HepG2 (cell line): ENCODE results near the gene DEPDC5. TPM values are rescaled to one million over a fixed set of nuclear protein-coding genes. Genes with fewer than 3 reads are reported as not detected.
A peak's percentile ranks its signal among the peaks of the same experiment; 100 is the strongest.

Source experiments
- BRCA1 ChIP-seq: sonication (generic); formaldehyde crosslinking; IDR thresholded peaks from 2 replicates; pipeline ENCODE4 v1.4.0; 2020; ENCODE audit warnings: missing genetic modification reagents
- HHEX ChIP-seq: IDR thresholded peaks from 2 replicates; pipeline ENCODE4 v1.6.1; 2016; ENCODE audit warnings: control low read depth
- KDM5B ChIP-seq: sonication (generic); formaldehyde crosslinking; IDR thresholded peaks from 2 replicates; pipeline ENCODE4 v1.4.0; 2020; ENCODE audit warnings: missing genetic modification reagents, mild to moderate bottlenecking, borderline replicate concordance
- MEF2D ChIP-seq: sonication (generic); formaldehyde crosslinking; IDR thresholded peaks from 2 replicates; pipeline ENCODE4 v1.5.1; 2020; ENCODE audit warnings: mild to moderate bottlenecking, missing genetic modification reagents
- MEIS1 ChIP-seq: sonication (generic); formaldehyde crosslinking; IDR thresholded peaks from 2 replicates; pipeline ENCODE4 v1.9.0; 2021; ENCODE audit warnings: mild to moderate bottlenecking, missing genetic modification reagents, moderate library complexity, borderline replicate concordance
- MTF1 ChIP-seq: sonication (generic); formaldehyde crosslinking; IDR thresholded peaks from 2 replicates; pipeline ENCODE4 v1.5.0; 2020; ENCODE audit warnings: missing genetic modification reagents
- NFKBIZ ChIP-seq: IDR thresholded peaks from 2 replicates; pipeline ENCODE4 v1.6.1; 2018; ENCODE audit warnings: missing genetic modification reagents, missing compliant biosample characterization
- NR2F6 ChIP-seq, 2 experiments: IDR thresholded peaks; 2 replicates each; pipeline ENCODE4 v1.6.1; 2016; ENCODE audit warnings: antibody characterized with exemption in 1 of 2, mild to moderate bottlenecking in 1 of 2
- SRY ChIP-seq: sonication (generic); formaldehyde crosslinking; IDR thresholded peaks from 2 replicates; pipeline ENCODE4 v1.8.0; 2022; ENCODE audit warnings: mild to moderate bottlenecking, missing genetic modification reagents
- SUZ12 ChIP-seq: fragments of 150-350 bp; IDR thresholded peaks from 2 replicates; pipeline ENCODE4 v1.6.1; 2014; ENCODE audit warnings: low read depth, low read length
- TBX3 ChIP-seq: fragments of 450-650 bp; IDR thresholded peaks from 2 replicates; pipeline ENCODE4 v1.6.1; 2017; ENCODE audit warnings: antibody characterized with exemption, mild to moderate bottlenecking, inconsistent platforms, borderline replicate concordance
- TFDP1 ChIP-seq: IDR thresholded peaks from 2 replicates; pipeline ENCODE4 v1.6.1; 2016; ENCODE audit warnings: missing compliant biosample characterization, missing genetic modification reagents, borderline replicate concordance
- TGIF2 ChIP-seq: IDR thresholded peaks from 2 replicates; pipeline ENCODE4 v1.6.1; 2016; ENCODE audit warnings: control low read depth, missing compliant biosample characterization
- U2AF1 ChIP-seq: fragments of 200-400 bp; formaldehyde crosslinking; optimal IDR thresholded peaks from 2 replicates; pipeline ENCODE3; 2017; ENCODE audit warnings: mild to moderate bottlenecking, low read depth, low read length
- ZNF3 ChIP-seq: IDR thresholded peaks from 2 replicates; pipeline ENCODE4 v1.7.0; 2017; ENCODE audit warnings: inconsistent platforms
- ZNF460 ChIP-seq: sonication (generic); formaldehyde crosslinking; IDR thresholded peaks from 2 replicates; pipeline ENCODE4 v1.5.1; 2020; ENCODE audit warnings: missing genetic modification reagents, mild to moderate bottlenecking, borderline replicate concordance
- ZNF564 ChIP-seq: sonication (generic); formaldehyde crosslinking; IDR thresholded peaks from 2 replicates; pipeline ENCODE4 v1.8.1; 2023; ENCODE audit warnings: mild to moderate bottlenecking, missing genetic modification reagents
- ZNF605 ChIP-seq: sonication (generic); formaldehyde crosslinking; IDR thresholded peaks from 2 replicates; pipeline ENCODE4 v1.8.0; 2022; ENCODE audit warnings: mild to moderate bottlenecking, missing genetic modification reagents
- ZNF792 ChIP-seq: IDR thresholded peaks from 2 replicates; pipeline ENCODE4 v1.6.1; 2016
- polyA plus RNA-seq, 8 experiments: library from polyadenylated mRNA; depleted of rRNA in 3 of 8; stranded (reverse) in 7 of 8; unstranded in 1 of 8; fragments of >200 nt; fragmentation: Illumina TruSeq in 4 of 8; extraction: Trizol in 4 of 8; gene quantifications; 2 replicates each; pipeline versions ENCODE4 v1.2.1 to v1.2.3, GENCODE V29; 2011 to 2016; ENCODE audit warnings: low read depth in 4 of 8, missing spikeins in 1 of 8, mixed read lengths in 1 of 8; ENCODE audit not compliant: insufficient read depth in 1 of 8
- total RNA-seq, 5 experiments: library from RNA; depleted of rRNA; stranded (reverse); fragments of >200 nt; fragmentation: Illumina TruSeq; extraction: Trizol; gene quantifications; 2 replicates each; pipeline ENCODE4 v1.2.3, GENCODE V29; 2016; ENCODE audit warnings: low read depth in 1 of 5
- TF ChIP-seq, protein P1 (sequence below): sonication (generic); formaldehyde crosslinking; IDR thresholded peaks from 2 replicates; pipeline ENCODE4 v1.8.1; 2023; ENCODE audit warnings: mild to moderate bottlenecking, missing genetic modification reagents, borderline replicate concordance
- TF ChIP-seq, protein P2 (sequence below): sonication (generic); formaldehyde crosslinking; IDR thresholded peaks from 2 replicates; pipeline ENCODE4 v1.4.0; 2020; ENCODE audit warnings: missing genetic modification reagents
- TF ChIP-seq, protein P3 (sequence below): sonication (generic); formaldehyde crosslinking; IDR thresholded peaks from 2 replicates; pipeline ENCODE4 v1.5.0; 2020; ENCODE audit warnings: mild to moderate bottlenecking, missing genetic modification reagents

DEPDC5 gene
- total and polyA plus RNA-seq, 2 of the 13 experiments (the other 11 are each of a cell fraction or from before 2014, with no cell fraction given), result 9.8 to 12.4 TPM

DNA sequence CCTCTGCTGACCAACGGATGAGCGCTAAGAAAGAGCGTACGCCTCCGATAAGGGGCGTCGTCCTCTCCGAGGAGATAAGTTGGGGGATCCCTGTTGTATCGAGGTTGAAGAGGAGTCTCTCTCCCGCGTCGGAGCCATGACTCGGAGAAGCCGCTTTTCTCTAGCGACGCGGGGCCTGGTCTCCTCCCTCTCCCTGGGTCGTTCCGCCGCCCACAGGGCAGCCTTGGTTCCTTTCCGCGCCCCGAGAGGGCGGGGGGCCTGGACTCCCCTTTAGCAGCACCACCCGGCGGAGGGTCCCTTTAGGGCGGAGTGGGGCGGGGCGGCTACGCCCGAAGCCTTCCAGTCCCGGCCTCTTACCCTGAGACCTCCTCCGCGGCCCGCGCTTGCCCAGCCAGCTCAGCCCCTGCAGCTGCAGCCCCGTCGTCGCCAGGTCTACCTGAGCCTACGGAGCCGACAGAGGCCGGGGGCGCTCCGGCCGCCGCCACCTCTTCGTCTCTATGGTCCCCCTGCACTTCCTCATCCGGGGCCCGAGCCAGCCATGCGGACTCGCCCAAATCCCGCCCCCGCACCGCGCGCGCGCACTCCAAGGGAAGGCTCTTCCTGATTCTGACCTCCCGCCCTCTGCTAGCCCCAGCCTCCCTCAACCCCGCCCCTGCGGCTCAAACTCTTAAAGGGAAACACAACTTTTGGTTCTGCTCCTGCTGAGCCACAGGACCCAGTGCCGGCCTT lies 4.0 kb upstream of the DEPDC5 start, which contains the start of gene PRR14L (continued):
- TF ChIP-seq TFDP1 (peak; percentile 80; the same call in 1 of the 2 replicates), SRY (CRISPR knock-in tag) (peak; percentile 71; the same call in 1 of the 2 replicates), MTF1 (CRISPR knock-in tag) (no peak), NR2F6 (IDR thresholded peaks at IDR 0.05) (no peak), NR2F6 (CRISPR knock-in tag; IDR thresholded peaks at IDR 0.05) (peak; percentile 26; the same call in 1 of the 2 replicates), MEF2D (CRISPR knock-in tag) (0 out of 2 replicates have a peak, but pooled peaks have one; percentile 19), SUZ12 (no peak), U2AF1 (no peak), ZNF460 (no peak), BRCA1 (no peak), NFKBIZ (CRISPR knock-in tag) (peak; percentile 46; the same call in 1 of the 2 replicates), TGIF2 (CRISPR knock-in tag) (no peak), KDM5B (peak; percentile 92; the same call in 1 of the 2 replicates), ZNF3 (CRISPR knock-in tag) (no peak), ZNF564 (CRISPR knock-in tag) (peak; percentile 84), ZNF605 (peak; percentile 93), TBX3 (peak; percentile 54; the same call in 1 of the 2 replicates), ZNF792 (peak; percentile 35; the same call in 1 of the 2 replicates), HHEX (CRISPR knock-in tag) (no peak), MEIS1 (no peak)
- TF ChIP-seq, protein P1, sequence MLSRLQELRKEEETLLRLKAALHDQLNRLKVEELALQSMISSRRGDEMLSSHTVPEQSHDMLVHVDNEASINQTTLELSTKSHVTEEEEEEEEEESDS (CRISPR knock-in tag), result 0 out of 2 replicates have a peak, but pooled peaks have one; percentile 20
- TF ChIP-seq, protein P2, sequence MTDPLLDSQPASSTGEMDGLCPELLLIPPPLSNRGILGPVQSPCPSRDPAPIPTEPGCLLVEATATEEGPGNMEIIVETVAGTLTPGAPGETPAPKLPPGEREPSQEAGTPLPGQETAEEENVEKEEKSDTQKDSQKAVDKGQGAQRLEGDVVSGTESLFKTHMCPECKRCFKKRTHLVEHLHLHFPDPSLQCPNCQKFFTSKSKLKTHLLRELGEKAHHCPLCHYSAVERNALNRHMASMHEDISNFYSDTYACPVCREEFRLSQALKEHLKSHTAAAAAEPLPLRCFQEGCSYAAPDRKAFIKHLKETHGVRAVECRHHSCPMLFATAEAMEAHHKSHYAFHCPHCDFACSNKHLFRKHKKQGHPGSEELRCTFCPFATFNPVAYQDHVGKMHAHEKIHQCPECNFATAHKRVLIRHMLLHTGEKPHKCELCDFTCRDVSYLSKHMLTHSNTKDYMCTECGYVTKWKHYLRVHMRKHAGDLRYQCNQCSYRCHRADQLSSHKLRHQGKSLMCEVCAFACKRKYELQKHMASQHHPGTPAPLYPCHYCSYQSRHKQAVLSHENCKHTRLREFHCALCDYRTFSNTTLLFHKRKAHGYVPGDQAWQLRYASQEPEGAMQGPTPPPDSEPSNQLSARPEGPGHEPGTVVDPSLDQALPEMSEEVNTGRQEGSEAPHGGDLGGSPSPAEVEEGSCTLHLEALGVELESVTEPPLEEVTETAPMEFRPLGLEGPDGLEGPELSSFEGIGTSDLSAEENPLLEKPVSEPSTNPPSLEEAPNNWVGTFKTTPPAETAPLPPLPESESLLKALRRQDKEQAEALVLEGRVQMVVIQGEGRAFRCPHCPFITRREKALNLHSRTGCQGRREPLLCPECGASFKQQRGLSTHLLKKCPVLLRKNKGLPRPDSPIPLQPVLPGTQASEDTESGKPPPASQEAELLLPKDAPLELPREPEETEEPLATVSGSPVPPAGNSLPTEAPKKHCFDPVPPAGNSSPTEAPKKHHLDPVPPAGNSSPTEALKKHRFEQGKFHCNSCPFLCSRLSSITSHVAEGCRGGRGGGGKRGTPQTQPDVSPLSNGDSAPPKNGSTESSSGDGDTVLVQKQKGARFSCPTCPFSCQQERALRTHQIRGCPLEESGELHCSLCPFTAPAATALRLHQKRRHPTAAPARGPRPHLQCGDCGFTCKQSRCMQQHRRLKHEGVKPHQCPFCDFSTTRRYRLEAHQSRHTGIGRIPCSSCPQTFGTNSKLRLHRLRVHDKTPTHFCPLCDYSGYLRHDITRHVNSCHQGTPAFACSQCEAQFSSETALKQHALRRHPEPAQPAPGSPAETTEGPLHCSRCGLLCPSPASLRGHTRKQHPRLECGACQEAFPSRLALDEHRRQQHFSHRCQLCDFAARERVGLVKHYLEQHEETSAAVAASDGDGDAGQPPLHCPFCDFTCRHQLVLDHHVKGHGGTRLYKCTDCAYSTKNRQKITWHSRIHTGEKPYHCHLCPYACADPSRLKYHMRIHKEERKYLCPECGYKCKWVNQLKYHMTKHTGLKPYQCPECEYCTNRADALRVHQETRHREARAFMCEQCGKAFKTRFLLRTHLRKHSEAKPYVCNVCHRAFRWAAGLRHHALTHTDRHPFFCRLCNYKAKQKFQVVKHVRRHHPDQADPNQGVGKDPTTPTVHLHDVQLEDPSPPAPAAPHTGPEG (CRISPR knock-in tag), result no peak; the same call in 1 of the 2 replicates
- TF ChIP-seq, protein P3, sequence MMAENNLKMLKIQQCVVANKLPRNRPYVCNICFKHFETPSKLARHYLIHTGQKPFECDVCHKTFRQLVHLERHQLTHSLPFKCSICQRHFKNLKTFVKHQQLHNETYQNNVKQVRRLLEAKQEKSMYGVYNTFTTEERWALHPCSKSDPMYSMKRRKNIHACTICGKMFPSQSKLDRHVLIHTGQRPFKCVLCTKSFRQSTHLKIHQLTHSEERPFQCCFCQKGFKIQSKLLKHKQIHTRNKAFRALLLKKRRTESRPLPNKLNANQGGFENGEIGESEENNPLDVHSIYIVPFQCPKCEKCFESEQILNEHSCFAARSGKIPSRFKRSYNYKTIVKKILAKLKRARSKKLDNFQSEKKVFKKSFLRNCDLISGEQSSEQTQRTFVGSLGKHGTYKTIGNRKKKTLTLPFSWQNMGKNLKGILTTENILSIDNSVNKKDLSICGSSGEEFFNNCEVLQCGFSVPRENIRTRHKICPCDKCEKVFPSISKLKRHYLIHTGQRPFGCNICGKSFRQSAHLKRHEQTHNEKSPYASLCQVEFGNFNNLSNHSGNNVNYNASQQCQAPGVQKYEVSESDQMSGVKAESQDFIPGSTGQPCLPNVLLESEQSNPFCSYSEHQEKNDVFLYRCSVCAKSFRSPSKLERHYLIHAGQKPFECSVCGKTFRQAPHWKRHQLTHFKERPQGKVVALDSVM, result peak; percentile 79
